HEK293T (cell line): Measurements from ENCODE around the gene CEP19.

Source experiments
- BHLHE40 ChIP-seq: fragments of 450-650 bp; IDR thresholded peaks from 2 replicates; pipeline ENCODE4 v1.6.1; 2016; ENCODE audit warnings: mild to moderate bottlenecking, moderate library complexity, borderline replicate concordance
- NFRKB ChIP-seq: fragments of 450-650 bp; IDR thresholded peaks from 2 replicates; pipeline ENCODE4 v1.6.1; 2016; ENCODE audit warnings: mild to moderate bottlenecking, moderate library complexity
- PKNOX1 ChIP-seq: fragments of 450-650 bp; IDR thresholded peaks from 2 replicates; pipeline ENCODE4 v1.6.1; 2016
- SP1 ChIP-seq: fragments of 450-650 bp; IDR thresholded peaks from 2 replicates; pipeline ENCODE4 v1.6.1; 2017
- TARDBP ChIP-seq: fragments of 450-650 bp; IDR thresholded peaks from 2 replicates; pipeline ENCODE4 v1.6.1; 2016

DNA sequence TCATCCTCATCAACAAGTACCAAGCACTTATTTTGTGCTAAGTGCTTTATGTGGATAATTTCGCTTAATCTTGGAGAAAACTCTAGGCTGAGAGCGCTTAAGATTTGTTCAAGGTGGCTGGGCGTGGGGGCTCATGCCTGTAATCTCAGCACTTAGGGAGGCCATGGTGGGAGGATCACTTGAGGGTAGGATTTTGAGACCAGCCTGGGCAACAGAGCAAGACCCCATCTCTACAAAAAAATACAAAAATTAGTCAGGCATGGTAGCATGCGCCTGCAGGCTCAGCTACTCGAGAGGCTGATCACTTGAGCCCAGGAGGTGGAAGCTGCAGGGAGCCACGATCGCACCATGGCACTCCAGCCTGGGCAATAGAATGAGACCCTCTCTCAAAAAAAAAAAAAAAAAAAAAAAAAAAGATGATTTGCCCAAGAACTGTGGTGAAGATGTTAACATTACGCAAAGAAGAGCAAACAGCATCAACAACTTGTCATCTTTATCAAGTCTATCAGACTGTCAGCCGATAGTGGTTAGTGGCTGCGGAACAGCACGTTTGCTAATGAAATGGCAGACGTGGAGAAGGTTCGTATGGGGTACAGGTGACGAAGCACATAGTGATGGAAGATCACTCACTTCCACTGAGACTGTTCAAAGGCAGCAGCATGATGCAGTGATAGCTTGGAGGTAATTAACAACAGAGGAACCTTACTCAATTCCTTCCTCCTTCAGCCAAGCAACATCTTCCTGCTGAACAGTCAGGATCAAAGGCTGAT, 44.8 kb downstream of the CEP19 start:
- TF ChIP-seq PKNOX1: no peak
- TF ChIP-seq SP1: no peak
- no peak for TF ChIP-seq NFRKB
- no peak for TF ChIP-seq BHLHE40
- no peak for TF ChIP-seq TARDBP
